ENCODE results near the gene SLC9A4.

- TF ChIP-seq CTCF (IDR thresholded peaks at IDR 0.05) (no peak), EZH2 (IDR thresholded peaks at IDR 0.05; ENCODE audit: borderline replicate concordance, insufficient read depth, low read depth, low read length, poor library complexity, severe bottlenecking) (no peak)
Observed at GRCh38 chr2:102547462-102547861, 74.4 kb downstream of the SLC9A4 start.

All from B cell (primary cell).